Parathyroid adenoma (tissue), 2 donors: ENCODE results near the gene CACNA1C.

Experiments
- H2AFZ ChIP-seq: fragments of 300-600 bp; sonication (generic); one replicate; pipeline ENCODE4 v1.7.0; 2017; ENCODE audit warnings: antibody characterized with exemption, mild to moderate bottlenecking
- H3K27ac ChIP-seq: fragments of 300-600 bp; sonication (generic); one replicate; pipeline ENCODE4 v1.7.0; 2017
- H3K27me3 ChIP-seq: fragments of 300-600 bp; sonication (generic); one replicate; pipeline ENCODE4 v1.7.0; 2017; ENCODE audit warnings: low read length; ENCODE audit not compliant: control insufficient read depth, insufficient read depth
- H3K36me3 ChIP-seq: fragments of 300-600 bp; sonication (generic); one replicate; pipeline ENCODE4 v1.7.0; 2017; ENCODE audit warnings: low read length; ENCODE audit not compliant: control insufficient read depth, insufficient read depth
- H3K4me1 ChIP-seq: fragments of 300-600 bp; sonication (generic); one replicate; pipeline ENCODE4 v1.7.0; 2017; ENCODE audit warnings: control low read depth
- H3K4me2 ChIP-seq: fragments of 300-600 bp; sonication (generic); one replicate; pipeline ENCODE4 v1.7.0; 2017; ENCODE audit warnings: low read length
- H3K4me3 ChIP-seq: fragments of 300-600 bp; sonication (generic); one replicate; pipeline ENCODE4 v1.7.0; 2017; ENCODE audit warnings: low read depth, low read length
- H3K79me2 ChIP-seq: fragments of 300-600 bp; sonication (generic); one replicate; pipeline ENCODE4 v1.7.0; 2017; ENCODE audit warnings: control low read depth
- H3K9ac ChIP-seq: fragments of 300-600 bp; sonication (generic); one replicate; pipeline ENCODE4 v1.7.0; 2017; ENCODE audit warnings: mild to moderate bottlenecking
- H3K9me3 ChIP-seq: fragments of 300-600 bp; sonication (generic); one replicate; pipeline ENCODE4 v1.7.0; 2017; ENCODE audit warnings: low read length; ENCODE audit not compliant: control insufficient read depth
- TF ChIP-seq, protein P1 (sequence below): fragments of 300-600 bp; sonication (generic); IDR thresholded peaks from one replicate; pipeline ENCODE4 v1.7.0; 2017; ENCODE audit warnings: antibody characterized with exemption, mild to moderate bottlenecking
- donor health status: primary hyperparathyroidism.

The CACNA1C gene

DNA sequence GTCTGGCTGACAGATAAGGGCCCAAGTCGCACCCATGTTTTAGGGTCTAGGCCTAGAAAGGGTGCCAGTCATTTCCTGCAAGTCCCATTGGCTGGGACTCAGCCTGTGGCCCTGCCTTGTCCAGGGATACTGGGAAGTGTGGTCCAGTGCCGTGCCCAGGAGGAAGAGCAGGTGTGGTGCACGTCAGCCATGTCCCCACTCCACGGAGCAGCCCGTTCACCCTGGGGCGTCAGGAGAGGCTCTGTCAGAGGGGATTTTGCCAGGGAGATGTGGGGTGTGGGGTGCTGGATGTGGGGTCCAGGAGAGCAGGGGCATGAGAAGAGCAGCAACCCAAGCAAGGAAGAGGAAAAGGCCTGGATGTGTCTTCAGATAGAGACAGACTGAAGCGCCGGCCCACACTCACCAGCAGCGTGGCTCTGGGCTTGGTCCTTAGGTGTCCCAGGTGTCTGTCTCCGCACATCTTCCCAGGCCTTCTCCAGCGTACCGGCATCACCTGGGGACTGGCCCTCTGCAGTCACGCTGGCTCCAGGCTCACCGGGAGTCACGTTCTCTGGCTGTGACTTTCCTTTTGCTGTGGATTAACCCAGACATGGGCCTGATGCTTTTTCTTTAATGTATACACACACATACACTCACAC is 138.2 kb downstream of the CACNA1C start:
- no peak overlapping the region for H3K9ac ChIP-seq
- TF ChIP-seq, protein P1, sequence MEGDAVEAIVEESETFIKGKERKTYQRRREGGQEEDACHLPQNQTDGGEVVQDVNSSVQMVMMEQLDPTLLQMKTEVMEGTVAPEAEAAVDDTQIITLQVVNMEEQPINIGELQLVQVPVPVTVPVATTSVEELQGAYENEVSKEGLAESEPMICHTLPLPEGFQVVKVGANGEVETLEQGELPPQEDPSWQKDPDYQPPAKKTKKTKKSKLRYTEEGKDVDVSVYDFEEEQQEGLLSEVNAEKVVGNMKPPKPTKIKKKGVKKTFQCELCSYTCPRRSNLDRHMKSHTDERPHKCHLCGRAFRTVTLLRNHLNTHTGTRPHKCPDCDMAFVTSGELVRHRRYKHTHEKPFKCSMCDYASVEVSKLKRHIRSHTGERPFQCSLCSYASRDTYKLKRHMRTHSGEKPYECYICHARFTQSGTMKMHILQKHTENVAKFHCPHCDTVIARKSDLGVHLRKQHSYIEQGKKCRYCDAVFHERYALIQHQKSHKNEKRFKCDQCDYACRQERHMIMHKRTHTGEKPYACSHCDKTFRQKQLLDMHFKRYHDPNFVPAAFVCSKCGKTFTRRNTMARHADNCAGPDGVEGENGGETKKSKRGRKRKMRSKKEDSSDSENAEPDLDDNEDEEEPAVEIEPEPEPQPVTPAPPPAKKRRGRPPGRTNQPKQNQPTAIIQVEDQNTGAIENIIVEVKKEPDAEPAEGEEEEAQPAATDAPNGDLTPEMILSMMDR: no peak
- no peak overlapping the region for H3K27ac ChIP-seq

DNA sequence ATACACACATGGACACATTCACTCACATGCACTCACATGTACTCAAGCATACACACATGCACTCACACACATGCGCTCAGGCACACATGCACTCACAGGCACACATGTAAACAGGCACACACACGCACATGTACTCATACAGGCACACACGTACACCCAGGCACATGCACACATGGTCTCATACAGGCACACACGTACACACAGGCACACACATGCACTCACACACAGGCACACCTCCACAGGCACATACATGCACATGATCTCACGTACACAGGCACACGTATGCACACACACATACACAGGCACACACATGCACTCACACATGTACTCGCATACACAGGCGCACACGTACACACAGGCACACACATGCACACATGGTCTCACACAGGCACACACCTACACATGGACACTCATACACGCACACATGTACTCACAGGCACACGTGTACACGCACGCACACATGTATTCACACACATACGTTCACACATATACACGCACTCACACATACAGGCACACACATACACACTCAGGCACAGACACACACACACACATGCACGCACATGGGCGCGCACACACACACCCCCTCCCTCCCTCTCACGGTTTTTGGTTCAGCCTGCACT is 138.9 kb downstream of the CACNA1C start:
- Histone ChIP-seq H3K4me2 (no peak overlapping the region), H3K4me1 (no peaks in the 10 kb centered on the region), H3K36me3 (no peaks in the 10 kb centered on the region), H3K9ac (no peak overlapping the region), H3K4me3 (no peak overlapping the region), H3K27ac (no peak overlapping the region), H3K27me3 (no peaks in the 10 kb centered on the region), H3K79me2 (no peaks in the 10 kb centered on the region), H2AFZ (no peak overlapping the region), H3K9me3 (no peaks in the 10 kb centered on the region)
- TF ChIP-seq, protein P1: no peak

More for the DNA sequence above, 138.2 kb downstream of the CACNA1C start:
- no peaks in the 10 kb centered on the region for H3K79me2 ChIP-seq
- no peaks in the 10 kb centered on the region for H3K4me1 ChIP-seq
- H3K4me2 ChIP-seq: no peak overlapping the region
- H2AFZ ChIP-seq: no peak overlapping the region
- no peaks in the 10 kb centered on the region for H3K27me3 ChIP-seq
- H3K4me3 ChIP-seq: no peak overlapping the region
- no peaks in the 10 kb centered on the region for H3K36me3 ChIP-seq
- H3K9me3 ChIP-seq: no peaks in the 10 kb centered on the region

DNA sequence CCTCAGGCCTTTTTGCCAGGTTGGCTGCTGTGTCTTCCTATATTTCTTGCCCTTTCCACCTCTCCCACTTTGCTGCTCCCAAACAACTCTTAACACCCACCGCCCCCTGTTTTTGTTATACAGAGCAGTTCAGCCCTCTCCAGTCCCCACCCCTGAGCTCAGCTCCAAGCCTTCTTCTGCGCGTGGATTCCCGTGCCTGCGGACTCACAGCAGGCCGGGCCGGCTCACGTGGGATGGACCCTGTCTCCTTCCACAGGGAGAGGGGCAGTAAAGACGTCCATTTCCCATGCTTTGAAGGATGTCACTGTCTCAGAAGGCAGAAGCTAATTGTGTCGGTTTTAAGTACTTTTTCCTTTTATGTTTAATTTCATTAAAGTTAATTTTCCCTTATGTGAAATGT is 139.4 kb downstream of the CACNA1C start:
- no peaks in the 10 kb centered on the region for H3K9me3 ChIP-seq
- H3K79me2 ChIP-seq: no peaks in the 10 kb centered on the region
- H3K36me3 ChIP-seq: no peaks in the 10 kb centered on the region
- H2AFZ ChIP-seq: no peak overlapping the region
- no peaks in the 10 kb centered on the region for H3K27me3 ChIP-seq
- no peak overlapping the region for H3K4me2 ChIP-seq
- H3K9ac ChIP-seq: no peak overlapping the region
- no peaks in the 10 kb centered on the region for H3K4me1 ChIP-seq
- H3K4me3 ChIP-seq: no peak overlapping the region
- TF ChIP-seq, protein P1: no peak
- no peak overlapping the region for H3K27ac ChIP-seq

DNA sequence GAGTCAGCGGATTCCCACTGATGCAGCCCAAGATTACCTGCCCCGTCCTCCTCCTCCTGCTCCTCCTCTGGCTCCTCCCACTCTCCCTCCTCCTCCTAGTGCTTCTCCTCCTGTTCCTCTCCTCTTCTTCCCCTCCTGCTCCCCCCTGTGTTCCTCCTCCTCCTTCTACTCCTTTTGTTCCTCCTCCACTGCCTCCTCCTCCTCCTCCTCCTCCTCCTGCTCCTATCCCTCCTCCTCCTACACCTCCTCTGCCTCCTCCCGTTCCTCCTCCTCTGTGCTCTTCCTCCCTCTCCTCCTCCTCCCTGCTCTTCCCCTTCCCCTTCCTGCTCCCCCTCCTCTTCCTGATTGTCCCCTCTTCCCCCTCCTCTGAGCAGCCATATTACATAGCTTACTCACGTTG is 141.3 kb downstream of the CACNA1C start:
- H3K9ac ChIP-seq: no peak overlapping the region
- no peak overlapping the region for H3K27ac ChIP-seq
- TF ChIP-seq, protein P1: no peak
- H3K27me3 ChIP-seq: no peaks in the 10 kb centered on the region
- H3K9me3 ChIP-seq: no peaks in the 10 kb centered on the region
- H3K36me3 ChIP-seq: no peaks in the 10 kb centered on the region
- no peaks in the 10 kb centered on the region for H3K79me2 ChIP-seq
- no peaks in the 10 kb centered on the region for H3K4me1 ChIP-seq
- H2AFZ ChIP-seq: peak overlapping the region; percentile 52
- no peak overlapping the region for H3K4me2 ChIP-seq
- H3K4me3 ChIP-seq: no peak overlapping the region

DNA sequence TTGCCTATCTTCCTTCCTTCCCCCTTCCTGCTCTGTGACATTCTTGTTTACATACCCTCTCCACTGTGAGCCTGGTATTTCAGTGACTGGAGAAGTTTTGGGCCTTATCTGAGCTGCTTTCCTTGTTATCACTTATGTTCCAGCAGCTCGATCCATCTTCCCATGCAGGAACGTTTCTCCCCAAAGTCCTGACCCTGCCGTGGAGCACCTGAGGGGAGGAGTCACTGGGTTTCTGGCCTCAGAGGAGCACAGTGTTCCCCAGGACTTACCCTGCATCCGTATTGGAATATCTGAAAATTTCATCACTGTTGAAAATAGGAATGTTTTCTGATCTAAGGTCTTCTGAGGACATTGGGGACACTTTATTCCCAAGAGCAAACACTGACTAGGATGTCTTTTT is 141.8 kb downstream of the CACNA1C start:
- TF ChIP-seq, protein P1: no peak
- Histone ChIP-seq H3K4me2 (no peak overlapping the region), H3K36me3 (no peaks in the 10 kb centered on the region), H3K9ac (no peak overlapping the region), H2AFZ (peak overlapping the region; percentile 52), H3K27ac (no peak overlapping the region), H3K4me1 (no peaks in the 10 kb centered on the region), H3K27me3 (no peaks in the 10 kb centered on the region), H3K9me3 (no peaks in the 10 kb centered on the region), H3K79me2 (no peaks in the 10 kb centered on the region), H3K4me3 (no peak overlapping the region)
